ENCODE data around the gene THAP7.
"Not testable (repeated sequence)": the region's sequence is repeated elsewhere in the genome, so short reads cannot be mapped to it uniquely, and the experiment has no call there.

THAP7 gene, protein sequence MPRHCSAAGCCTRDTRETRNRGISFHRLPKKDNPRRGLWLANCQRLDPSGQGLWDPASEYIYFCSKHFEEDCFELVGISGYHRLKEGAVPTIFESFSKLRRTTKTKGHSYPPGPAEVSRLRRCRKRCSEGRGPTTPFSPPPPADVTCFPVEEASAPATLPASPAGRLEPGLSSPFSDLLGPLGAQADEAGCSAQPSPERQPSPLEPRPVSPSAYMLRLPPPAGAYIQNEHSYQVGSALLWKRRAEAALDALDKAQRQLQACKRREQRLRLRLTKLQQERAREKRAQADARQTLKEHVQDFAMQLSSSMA

DNA sequence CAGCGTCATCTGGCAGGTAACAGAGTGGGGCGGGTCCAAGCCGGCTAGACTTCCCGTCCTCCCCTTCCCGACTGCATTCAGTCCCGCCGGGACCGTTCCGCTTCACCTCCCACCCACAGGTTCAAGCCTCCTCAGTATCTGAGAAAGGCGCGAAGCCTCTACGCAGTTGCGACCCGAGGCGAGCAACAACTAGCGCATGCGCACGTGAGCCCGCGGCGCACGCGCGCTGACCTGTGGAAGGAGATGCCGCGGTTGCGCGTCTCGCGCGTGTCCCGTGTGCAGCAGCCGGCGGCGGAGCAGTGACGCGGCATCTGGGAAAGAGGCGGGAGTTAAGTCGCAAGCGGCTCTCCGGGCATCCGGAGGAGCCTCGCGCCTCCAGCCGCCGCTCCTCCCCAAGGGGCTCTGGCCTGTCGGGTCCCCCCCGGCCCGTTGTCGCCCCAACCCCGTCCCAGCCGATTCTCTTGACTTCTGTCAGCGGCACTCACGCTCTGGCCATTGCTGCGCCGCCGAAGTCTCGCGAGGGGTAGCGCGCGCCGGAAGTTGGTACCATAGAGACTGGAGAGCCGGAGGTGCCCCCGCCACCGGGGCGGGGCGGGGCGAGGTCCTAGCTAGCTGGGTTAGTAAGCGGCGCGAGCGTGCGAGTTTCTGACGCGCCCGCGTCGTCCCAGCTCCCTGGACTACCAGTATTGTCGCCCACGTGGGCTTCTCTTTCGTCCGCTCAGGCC is at the start of gene THAP7:
TSS of gene THAP7 (minus strand) at position 518 of the 725 bp plus-strand sequence. CDS start at position 311, 207 bp downstream.
- peak; percentile 92 for DNase-seq

DNA sequence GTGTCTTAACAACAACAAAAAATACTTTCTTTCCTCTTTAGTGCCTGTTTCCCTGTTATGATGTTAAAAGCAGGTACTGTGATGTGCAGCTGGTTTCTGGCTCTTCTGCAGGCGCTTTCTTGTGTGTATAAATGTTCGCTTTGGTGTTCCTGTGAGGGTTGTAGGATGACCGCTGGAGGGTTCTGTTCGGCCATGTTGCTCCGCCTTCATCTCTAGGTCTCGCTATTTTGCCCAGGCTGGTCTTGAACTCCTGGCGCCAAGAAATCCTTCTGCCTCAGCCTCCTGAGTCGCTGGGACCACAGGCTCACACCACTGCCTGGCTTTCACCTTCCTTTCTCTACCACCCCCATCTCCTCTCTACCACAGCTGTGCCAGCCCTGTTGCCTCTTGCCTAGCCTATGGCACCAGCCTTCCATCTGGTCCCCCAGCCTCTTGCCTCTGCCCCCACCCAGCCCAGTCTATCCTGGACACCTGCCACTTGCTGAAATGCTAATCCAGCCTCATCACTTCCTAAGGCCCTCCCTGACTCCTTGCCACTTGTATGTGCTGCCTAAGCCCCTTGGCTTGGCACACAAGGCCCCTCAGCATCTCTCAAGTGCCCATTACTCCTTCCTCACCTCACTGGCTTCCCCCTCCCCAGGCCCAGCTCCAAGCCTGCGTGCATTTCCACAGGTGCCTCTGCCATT is 49.4 kb upstream of the THAP7 start:
- no peak for DNase-seq

- not testable (repeated sequence) for DNase-seq
These were observed 47.0 kb upstream of the THAP7 start for GRCh38 chr22:21048965-21049364.

GRCh38 chr22:21048448-21048847 is 46.5 kb upstream of the THAP7 start:
- not testable (repeated sequence) for DNase-seq

DNA sequence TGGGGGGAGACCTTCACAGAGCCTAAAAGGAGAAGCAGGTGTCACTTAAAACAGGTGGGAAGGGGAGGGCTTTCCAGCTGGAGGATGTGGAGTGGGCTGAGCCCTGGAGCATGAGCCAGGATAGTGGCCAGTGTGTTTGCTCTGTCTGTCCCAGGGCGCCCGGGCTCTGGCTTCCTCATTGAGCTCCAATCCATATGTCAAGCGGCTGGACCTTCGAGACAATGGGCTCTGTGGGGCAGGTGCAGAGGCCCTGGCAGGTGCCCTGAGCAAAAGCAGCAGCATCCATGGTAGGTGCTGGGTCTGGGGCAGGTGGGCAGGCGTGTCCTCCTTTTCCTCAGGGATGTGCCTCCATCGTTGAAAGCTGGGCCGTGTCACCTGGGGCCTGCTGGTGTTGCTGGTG is 45.8 kb upstream of the THAP7 start:
- DNase-seq = no peak

GRCh38 chr22:21047035-21047661 is 45.2 kb upstream of the THAP7 start:
- DNase-seq = no peak

DNA sequence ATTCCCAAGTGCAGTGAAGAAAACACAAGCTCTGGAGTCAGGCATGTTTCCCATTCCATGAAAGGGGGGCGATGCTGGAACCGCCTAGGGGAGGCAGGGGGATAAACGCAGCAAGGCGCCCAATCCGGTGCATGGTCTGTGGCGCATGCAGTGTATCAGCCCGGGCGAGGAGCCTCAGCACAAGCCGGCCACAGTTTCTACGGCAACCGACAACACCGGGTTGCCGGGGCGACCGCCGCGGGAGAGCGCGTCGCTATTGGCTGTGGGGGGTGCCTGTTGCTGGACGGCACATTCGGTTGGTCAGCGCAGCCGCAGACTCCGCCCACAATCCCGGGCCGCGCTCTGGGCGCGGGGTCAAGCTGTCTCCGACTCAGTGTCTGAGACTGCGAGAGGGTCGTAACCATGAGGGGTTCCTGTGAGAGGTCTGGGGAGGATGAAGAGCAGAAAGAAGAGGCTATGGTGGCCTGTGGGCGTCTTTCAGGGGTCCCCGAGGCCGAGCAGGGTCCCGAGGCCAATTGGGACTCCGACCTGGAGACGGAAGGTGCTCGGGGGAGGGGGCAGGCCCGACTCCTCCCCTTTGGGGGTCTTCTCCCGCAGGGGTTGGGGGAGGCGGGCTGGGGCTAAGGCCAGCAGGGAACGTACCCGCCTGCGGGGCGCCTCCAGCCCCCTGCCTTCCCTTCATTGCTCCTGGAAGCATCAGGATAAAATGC is 43.8 kb upstream of the THAP7 start, which contains the start of gene LRRC74B:
TSS of gene LRRC74B (plus strand) at position 362 of the 710 bp plus-strand sequence. CDS start at position 403, 41 bp downstream.
- no peak for DNase-seq

- DNase-seq = no peak
These were observed 43.1 kb upstream of the THAP7 start for GRCh38 chr22:21044931-21045584.

GRCh38 chr22:21043860-21044535 is 42.1 kb upstream of the THAP7 start:
- DNase-seq = no peak

- no peak for DNase-seq
These were observed 41.3 kb upstream of the THAP7 start for GRCh38 chr22:21042978-21043859.

GRCh38 chr22:21041937-21042336 is 40.0 kb upstream of the THAP7 start:
- DNase-seq = no peak

- DNase-seq = not testable (repeated sequence)
These were observed 37.2 kb upstream of the THAP7 start for GRCh38 chr22:21039158-21039557.

DNA sequence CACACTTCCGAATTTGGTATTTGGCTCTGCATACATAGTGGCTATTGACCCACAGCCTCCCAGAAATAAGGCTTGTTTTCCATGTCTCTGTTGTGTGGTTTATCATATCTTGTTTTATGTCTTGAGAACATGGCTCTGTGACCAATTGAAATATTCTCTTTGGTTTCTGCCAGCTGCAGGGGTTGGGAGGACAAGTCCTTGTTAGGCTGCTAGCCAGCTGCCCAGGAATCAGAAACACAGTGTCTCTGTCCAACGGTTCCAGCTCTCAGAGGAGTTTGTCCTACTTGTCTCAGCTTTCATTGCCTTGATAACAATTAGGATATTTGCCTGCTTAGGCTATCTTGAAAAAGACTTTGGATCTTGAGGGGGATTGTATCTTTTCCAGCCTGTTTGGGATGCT is 36.5 kb upstream of the THAP7 start:
- DNase-seq = no peak

GRCh38 chr22:21034989-21035388 is 33.1 kb upstream of the THAP7 start:
- DNase-seq = no peak

DNA sequence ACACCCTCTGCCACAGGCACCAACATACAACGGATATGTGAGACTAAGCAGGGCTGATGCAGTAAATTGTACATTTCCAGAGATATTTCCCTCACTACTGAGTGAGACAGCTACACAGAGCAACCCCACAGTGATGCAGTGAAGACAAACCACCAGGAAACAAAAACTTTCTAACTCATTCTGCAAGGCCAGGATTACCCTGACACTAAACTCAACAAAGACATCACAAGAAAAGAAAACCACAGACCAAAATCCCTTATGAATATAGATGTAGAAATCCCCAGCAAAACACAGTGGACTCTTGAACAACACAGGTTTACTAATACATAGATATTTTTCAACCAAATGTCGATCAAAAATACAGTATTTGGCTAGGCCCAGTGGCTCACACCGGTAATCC is 32.0 kb upstream of the THAP7 start:
- DNase-seq = no peak

- DNase-seq = no peak
These were observed 31.2 kb upstream of the THAP7 start for GRCh38 chr22:21032868-21033688.

DNA sequence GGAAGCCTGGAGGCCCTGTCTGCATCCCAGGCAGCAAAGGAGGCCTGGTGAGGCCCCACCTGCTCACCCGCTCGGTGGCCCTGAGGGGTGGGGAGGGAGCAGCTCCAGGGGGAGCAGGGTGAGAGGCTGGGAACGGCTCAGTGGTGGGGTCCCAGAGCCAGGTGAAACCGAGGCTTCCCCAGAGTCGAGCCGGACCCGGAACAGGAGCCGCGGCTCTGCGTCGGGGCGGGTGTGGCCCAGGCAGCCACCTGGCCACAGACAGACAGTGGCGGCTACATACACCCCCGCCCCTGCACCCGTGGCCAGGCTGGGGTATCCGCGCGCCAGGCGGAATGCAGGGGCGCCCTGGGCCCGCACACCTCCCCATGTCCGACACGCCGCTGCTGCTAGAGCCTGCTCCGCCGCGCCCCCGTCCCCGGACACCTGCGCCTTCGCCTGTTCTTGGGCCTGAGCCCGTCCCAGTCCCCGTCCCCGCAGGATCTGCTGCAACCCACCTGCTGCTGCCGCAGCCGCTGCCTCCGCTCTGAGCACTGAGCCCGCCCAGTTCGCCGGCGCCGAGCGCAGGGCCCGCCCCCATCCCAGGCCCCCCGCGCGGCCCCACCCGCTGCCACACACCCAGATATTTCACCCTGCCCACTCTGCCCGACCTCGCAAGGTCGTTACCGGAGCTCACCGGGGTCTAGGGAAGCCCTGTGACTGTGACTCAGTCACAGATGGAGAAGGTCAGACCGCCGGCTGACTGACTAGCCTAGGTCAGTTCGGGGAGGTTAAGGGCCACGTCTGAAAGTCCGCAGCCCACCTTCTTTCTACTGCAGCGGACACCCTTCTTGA is 30.3 kb upstream of the THAP7 start, which contains the start of gene SLC7A4:
TSS of gene SLC7A4 (minus strand) at position 525 of the 831 bp plus-strand sequence. CDS start 749 bp downstream, outside the sequence.
- DNase-seq = no peak

GRCh38 chr22:21031545-21032036 is 29.7 kb upstream of the THAP7 start:
- DNase-seq = no peak
